A673 (cell line): ENCODE results near the gene FRMPD1.

Experiments used
- EZH2 ChIP-seq: fragments of 200-600 bp; sonication (generic); IDR thresholded peaks from 2 replicates; pipeline ENCODE4 v1.6.1; 2017; ENCODE audit warnings: borderline replicate concordance, low read depth, mild to moderate bottlenecking, mixed read lengths, antibody characterized with exemption, low read length; ENCODE audit not compliant: poor library complexity, severe bottlenecking
- TF ChIP-seq, protein P1 (sequence below): fragments of 300-800, 200-600 bp; sonication (generic); conservative IDR thresholded peaks from 2 replicates; pipeline ENCODE4 v1.5.1; 2017; ENCODE audit warnings: low read depth, mild to moderate bottlenecking, antibody characterized with exemption, low read length, moderate library complexity, mixed read lengths

DNA sequence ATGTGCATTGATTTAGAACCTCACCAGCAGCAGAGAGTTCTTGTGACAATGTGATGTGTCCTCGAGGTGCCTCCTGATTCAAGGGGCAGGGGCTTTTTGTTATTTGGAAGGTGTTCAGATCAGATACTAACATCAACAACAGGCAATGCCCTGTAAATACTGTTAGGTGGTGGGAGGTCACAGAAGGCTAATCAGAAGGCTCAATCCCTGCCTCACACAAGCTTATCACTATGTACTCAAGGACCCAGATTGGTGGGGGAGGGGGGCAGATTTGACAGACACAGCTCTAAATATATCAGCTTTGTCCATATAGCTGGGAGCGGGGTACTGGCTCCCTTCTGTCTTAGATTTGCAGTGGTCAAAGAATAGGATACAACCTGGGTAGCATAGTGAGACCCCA lies 2.6 kb downstream of the FRMPD1 start:
- TF ChIP-seq, protein P1, sequence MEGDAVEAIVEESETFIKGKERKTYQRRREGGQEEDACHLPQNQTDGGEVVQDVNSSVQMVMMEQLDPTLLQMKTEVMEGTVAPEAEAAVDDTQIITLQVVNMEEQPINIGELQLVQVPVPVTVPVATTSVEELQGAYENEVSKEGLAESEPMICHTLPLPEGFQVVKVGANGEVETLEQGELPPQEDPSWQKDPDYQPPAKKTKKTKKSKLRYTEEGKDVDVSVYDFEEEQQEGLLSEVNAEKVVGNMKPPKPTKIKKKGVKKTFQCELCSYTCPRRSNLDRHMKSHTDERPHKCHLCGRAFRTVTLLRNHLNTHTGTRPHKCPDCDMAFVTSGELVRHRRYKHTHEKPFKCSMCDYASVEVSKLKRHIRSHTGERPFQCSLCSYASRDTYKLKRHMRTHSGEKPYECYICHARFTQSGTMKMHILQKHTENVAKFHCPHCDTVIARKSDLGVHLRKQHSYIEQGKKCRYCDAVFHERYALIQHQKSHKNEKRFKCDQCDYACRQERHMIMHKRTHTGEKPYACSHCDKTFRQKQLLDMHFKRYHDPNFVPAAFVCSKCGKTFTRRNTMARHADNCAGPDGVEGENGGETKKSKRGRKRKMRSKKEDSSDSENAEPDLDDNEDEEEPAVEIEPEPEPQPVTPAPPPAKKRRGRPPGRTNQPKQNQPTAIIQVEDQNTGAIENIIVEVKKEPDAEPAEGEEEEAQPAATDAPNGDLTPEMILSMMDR = no peak
- TF ChIP-seq EZH2 = no peak
